ENCODE measurements around the gene SNTG2. TPM values are rescaled to one million over a fixed set of nuclear protein-coding genes. Genes with fewer than 3 reads are reported as not detected.

SNTG2 gene
- polyA plus RNA-seq, 1 experiment: 0.31 TPM

GRCh38 chr2:1234731-1235308 lies 284.2 kb downstream of the SNTG2 start:
- CTCF ChIA-PET: no interaction called here
- POLR2A ChIA-PET: no interaction called here
- DNase-seq (ENCODE audit: low read depth): no peak

GRCh38 chr2:1235806-1236205 lies 285.2 kb downstream of the SNTG2 start:
- H3K36me3 ChIP-seq (ENCODE audit: control insufficient read depth, insufficient read depth, low read length): no peaks in the 10 kb centered on the region
- ChIA-PET CTCF (no interaction called here), POLR2A (no interaction called here)
- no peaks in the 10 kb centered on the region for H3K27me3 ChIP-seq (ENCODE audit: control insufficient read depth, insufficient read depth, low read length)
- TF ChIP-seq, protein P1, sequence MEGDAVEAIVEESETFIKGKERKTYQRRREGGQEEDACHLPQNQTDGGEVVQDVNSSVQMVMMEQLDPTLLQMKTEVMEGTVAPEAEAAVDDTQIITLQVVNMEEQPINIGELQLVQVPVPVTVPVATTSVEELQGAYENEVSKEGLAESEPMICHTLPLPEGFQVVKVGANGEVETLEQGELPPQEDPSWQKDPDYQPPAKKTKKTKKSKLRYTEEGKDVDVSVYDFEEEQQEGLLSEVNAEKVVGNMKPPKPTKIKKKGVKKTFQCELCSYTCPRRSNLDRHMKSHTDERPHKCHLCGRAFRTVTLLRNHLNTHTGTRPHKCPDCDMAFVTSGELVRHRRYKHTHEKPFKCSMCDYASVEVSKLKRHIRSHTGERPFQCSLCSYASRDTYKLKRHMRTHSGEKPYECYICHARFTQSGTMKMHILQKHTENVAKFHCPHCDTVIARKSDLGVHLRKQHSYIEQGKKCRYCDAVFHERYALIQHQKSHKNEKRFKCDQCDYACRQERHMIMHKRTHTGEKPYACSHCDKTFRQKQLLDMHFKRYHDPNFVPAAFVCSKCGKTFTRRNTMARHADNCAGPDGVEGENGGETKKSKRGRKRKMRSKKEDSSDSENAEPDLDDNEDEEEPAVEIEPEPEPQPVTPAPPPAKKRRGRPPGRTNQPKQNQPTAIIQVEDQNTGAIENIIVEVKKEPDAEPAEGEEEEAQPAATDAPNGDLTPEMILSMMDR (IDR thresholded peaks at IDR 0.05; ENCODE audit: insufficient read depth, low read depth, low read length): no peak
- H3K4me3 ChIP-seq (ENCODE audit: low read depth, low read length): no peak overlapping the region
- no peak for DNase-seq (ENCODE audit: low read depth)

More at GRCh38 chr2:1234731-1235308, 284.2 kb downstream of the SNTG2 start:
- H3K4me3 ChIP-seq (ENCODE audit: low read depth, low read length): no peak overlapping the region
- TF ChIP-seq, protein P1 (IDR thresholded peaks at IDR 0.05; ENCODE audit: insufficient read depth, low read depth, low read length): no peak
- no peaks in the 10 kb centered on the region for H3K27me3 ChIP-seq (ENCODE audit: control insufficient read depth, insufficient read depth, low read length)
- no peaks in the 10 kb centered on the region for H3K36me3 ChIP-seq (ENCODE audit: control insufficient read depth, insufficient read depth, low read length)

- POLR2A ChIA-PET: no interaction called here
- DNase-seq (ENCODE audit: low read depth): no peak
- TF ChIP-seq, protein P1 (IDR thresholded peaks at IDR 0.05; ENCODE audit: insufficient read depth, low read depth, low read length): no peak
- H3K4me3 ChIP-seq (ENCODE audit: low read depth, low read length): no peak overlapping the region
- H3K27me3 ChIP-seq (ENCODE audit: control insufficient read depth, insufficient read depth, low read length): no peaks in the 10 kb centered on the region
- H3K36me3 ChIP-seq (ENCODE audit: control insufficient read depth, insufficient read depth, low read length): no peaks in the 10 kb centered on the region
- CTCF ChIA-PET: no interaction called here
Measured at GRCh38 chr2:1236606-1237005, 286.0 kb downstream of the SNTG2 start.

DNA sequence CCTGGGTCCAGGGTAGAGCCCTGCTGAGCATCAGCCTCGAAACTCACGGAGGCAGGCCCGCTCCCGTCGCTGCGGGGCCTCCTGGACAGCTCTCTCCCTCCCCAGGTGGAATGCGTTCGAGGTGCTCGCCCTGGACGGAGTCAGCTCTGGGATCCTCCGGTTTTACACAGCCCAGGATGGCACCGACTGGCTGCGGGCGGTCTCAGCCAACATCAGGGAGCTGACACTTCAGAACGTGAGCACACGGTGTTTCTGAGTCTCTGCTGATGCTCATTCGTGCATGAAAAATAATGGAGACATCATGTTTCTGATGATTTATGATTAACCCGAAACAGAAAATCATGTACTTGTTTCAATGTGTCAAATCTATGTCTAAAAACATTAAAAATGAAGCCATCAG lies 287.1 kb downstream of the SNTG2 start:
- CTCF ChIA-PET: no interaction called here
- no peak overlapping the region for H3K4me3 ChIP-seq (ENCODE audit: low read depth, low read length)

DNA sequence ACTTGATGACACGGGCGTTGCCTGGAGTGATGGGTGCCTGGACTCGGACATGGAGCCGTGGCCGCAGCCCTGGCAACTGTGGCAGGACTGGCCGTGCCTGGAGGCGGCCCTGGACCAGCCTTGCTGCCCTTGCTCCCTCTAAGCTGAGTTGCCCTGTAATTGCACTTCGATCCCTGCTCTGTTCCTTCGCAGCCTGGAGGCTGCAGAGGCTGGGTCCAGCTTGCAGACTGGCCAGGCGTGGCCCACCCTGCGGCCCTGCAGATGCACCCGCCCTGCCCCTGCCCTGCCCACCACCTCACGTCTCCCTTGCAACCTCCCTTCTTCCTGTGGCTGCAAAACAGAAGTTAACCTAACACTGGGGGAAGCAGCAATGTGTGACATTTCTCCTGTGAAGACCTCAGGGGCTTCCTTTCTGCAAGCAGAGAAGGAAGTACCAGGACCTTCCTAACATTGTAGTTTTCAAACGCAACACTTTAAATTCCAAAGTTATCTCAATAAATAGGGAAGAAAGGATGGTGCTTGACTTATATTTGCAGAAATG lies 288.0 kb downstream of the SNTG2 start:
- CTCF ChIA-PET: no interaction called here
- H3K4me3 ChIP-seq (ENCODE audit: low read depth, low read length): no peak overlapping the region
- H3K27me3 ChIP-seq (ENCODE audit: control insufficient read depth, insufficient read depth, low read length): no peaks in the 10 kb centered on the region
- H3K36me3 ChIP-seq (ENCODE audit: control insufficient read depth, insufficient read depth, low read length): no peaks in the 10 kb centered on the region
- no peak for DNase-seq (ENCODE audit: low read depth)
- POLR2A ChIA-PET: no interaction called here
- TF ChIP-seq, protein P1 (IDR thresholded peaks at IDR 0.05; ENCODE audit: insufficient read depth, low read depth, low read length): no peak

More for the DNA sequence above, 287.1 kb downstream of the SNTG2 start:
- no peak for DNase-seq (ENCODE audit: low read depth)
- TF ChIP-seq, protein P1 (IDR thresholded peaks at IDR 0.05; ENCODE audit: insufficient read depth, low read depth, low read length): no peak
- no peaks in the 10 kb centered on the region for H3K36me3 ChIP-seq (ENCODE audit: control insufficient read depth, insufficient read depth, low read length)
- H3K27me3 ChIP-seq (ENCODE audit: control insufficient read depth, insufficient read depth, low read length): no peaks in the 10 kb centered on the region
- POLR2A ChIA-PET: no interaction called here

All from BJ (cell line).